Measurements from ENCODE around the gene RASD2.

The RASD2 gene

GRCh38 chr22:35582218-35582860 lies 41.7 kb downstream of the RASD2 start:
- Histone ChIP-seq H3K27me3 (ENCODE audit: control insufficient read depth, insufficient read depth, low read length) (no peaks in the 10 kb centered on the region), H3K27ac (ENCODE audit: low read length) (no peak overlapping the region), H3K4me1 (ENCODE audit: control insufficient read depth, low read depth, low read length) (no peaks in the 10 kb centered on the region), H3K4me3 (ENCODE audit: low read length) (no peak overlapping the region), H3K9me3 (ENCODE audit: control insufficient read depth, low read depth, low read length) (no peaks in the 10 kb centered on the region), H3K9ac (ENCODE audit: low read length) (no peak overlapping the region), H3K36me3 (ENCODE audit: control insufficient read depth, low read depth, low read length) (no peaks in the 10 kb centered on the region)

GRCh38 chr22:35582861-35583670 lies 42.4 kb downstream of the RASD2 start:
- Histone ChIP-seq H3K4me3 (ENCODE audit: low read length) (no peak overlapping the region), H3K27ac (ENCODE audit: low read length) (no peak overlapping the region), H3K27me3 (ENCODE audit: control insufficient read depth, insufficient read depth, low read length) (no peaks in the 10 kb centered on the region), H3K4me1 (ENCODE audit: control insufficient read depth, low read depth, low read length) (no peaks in the 10 kb centered on the region), H3K36me3 (ENCODE audit: control insufficient read depth, low read depth, low read length) (no peaks in the 10 kb centered on the region), H3K9ac (ENCODE audit: low read length) (no peak overlapping the region), H3K9me3 (ENCODE audit: control insufficient read depth, low read depth, low read length) (no peaks in the 10 kb centered on the region)

DNA sequence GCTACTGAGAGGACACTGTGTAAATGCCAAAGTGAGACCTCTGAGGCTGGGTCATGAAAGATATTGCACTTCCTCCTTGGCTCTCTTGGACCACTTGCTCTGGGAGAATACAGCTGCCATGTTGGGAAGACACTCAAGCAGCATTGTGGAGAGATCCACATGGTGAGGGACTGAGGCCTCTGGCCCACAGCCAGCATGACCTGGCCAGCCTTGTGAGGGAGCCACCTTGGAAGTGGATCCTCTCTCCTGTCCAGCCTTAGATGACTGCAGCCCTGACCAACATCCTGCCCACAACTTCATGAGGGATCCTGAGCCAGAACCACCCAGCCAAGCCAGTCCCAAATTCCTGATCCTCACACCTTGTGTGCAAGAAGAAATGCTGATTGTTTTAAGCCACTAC lies 46.1 kb downstream of the RASD2 start:
- Histone ChIP-seq H3K27me3 (ENCODE audit: control insufficient read depth, insufficient read depth, low read length) (no peaks in the 10 kb centered on the region), H3K4me1 (ENCODE audit: control insufficient read depth, low read depth, low read length) (no peaks in the 10 kb centered on the region)

DNA sequence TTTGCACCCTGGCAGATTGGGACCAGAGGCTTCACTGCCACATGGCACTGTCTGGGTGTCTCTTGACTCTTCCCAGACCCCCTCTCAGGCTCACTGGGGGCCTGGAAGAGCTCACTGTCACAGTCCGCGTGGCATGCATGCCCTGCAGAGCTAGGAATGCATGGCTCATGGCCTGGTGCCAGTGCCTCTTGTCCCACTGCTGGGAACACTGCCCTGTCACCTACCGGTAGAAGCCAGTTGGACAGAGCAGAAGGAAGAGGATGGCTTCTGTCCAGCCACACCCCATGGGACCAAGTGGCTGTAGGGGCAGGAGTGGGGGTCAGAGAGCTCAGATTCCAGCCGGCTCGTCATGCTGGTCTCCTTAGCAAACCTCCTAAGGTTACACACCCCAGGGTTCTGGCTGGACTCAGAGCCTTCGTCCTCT lies 46.8 kb downstream of the RASD2 start:
- Histone ChIP-seq H3K4me3 (ENCODE audit: low read length) (no peak overlapping the region), H3K4me1 (ENCODE audit: control insufficient read depth, low read depth, low read length) (no peaks in the 10 kb centered on the region), H3K27me3 (ENCODE audit: control insufficient read depth, insufficient read depth, low read length) (no peaks in the 10 kb centered on the region), H3K9ac (ENCODE audit: low read length) (no peak overlapping the region), H3K27ac (ENCODE audit: low read length) (no peak overlapping the region), H3K9me3 (ENCODE audit: control insufficient read depth, low read depth, low read length) (no peaks in the 10 kb centered on the region), H3K36me3 (ENCODE audit: control insufficient read depth, low read depth, low read length) (no peaks in the 10 kb centered on the region)

More for the DNA sequence above, 46.1 kb downstream of the RASD2 start:
- H3K36me3 ChIP-seq (ENCODE audit: control insufficient read depth, low read depth, low read length), result no peaks in the 10 kb centered on the region
- H3K9me3 ChIP-seq (ENCODE audit: control insufficient read depth, low read depth, low read length), result no peaks in the 10 kb centered on the region
- H3K9ac ChIP-seq (ENCODE audit: low read length), result no peak overlapping the region
- H3K4me3 ChIP-seq (ENCODE audit: low read length), result no peak overlapping the region
- H3K27ac ChIP-seq (ENCODE audit: low read length), result no peak overlapping the region

GRCh38 chr22:35587896-35588295 lies 47.3 kb downstream of the RASD2 start:
- H3K4me3 ChIP-seq (ENCODE audit: low read length), result no peak overlapping the region
- no peaks in the 10 kb centered on the region for H3K9me3 ChIP-seq (ENCODE audit: control insufficient read depth, low read depth, low read length)
- H3K4me1 ChIP-seq (ENCODE audit: control insufficient read depth, low read depth, low read length), result no peaks in the 10 kb centered on the region
- no peak overlapping the region for H3K9ac ChIP-seq (ENCODE audit: low read length)
- H3K36me3 ChIP-seq (ENCODE audit: control insufficient read depth, low read depth, low read length), result no peaks in the 10 kb centered on the region
- H3K27ac ChIP-seq (ENCODE audit: low read length), result no peak overlapping the region
- no peaks in the 10 kb centered on the region for H3K27me3 ChIP-seq (ENCODE audit: control insufficient read depth, insufficient read depth, low read length)

DNA sequence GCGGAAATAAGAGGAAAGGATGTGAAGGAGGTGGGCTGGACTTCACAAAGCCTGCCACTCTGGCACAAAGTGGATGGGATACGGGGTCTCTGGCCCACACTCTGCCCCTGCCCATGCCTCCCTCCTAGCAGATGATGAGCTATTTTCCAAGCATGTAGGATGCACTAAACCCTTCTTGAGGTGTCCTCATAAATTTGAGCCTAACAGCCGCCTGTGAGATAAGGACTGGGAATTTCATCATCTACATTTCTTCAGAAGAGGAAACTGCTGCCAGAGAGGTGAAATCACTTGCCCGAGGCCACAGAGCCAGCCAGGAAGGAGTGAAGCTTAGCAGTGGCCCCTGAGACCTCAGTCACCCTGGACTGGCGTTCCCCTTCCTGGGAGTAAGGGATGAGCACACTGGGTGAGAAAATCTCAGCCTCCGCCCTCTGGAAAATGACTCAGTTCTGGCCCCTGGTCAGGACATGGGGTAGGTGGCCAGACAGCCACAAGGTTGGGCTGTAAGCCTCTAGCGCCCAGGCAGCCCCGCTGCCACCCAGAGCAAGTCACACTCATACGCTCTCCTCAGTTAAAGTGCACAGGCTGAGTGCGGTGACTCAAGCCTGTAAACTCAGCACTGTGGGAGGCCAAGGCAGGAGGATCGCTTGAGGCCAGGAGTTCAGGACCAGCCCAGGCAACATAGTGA lies 48.6 kb downstream of the RASD2 start:
- no peaks in the 10 kb centered on the region for H3K36me3 ChIP-seq (ENCODE audit: control insufficient read depth, low read depth, low read length)
- H3K4me3 ChIP-seq (ENCODE audit: low read length), result no peak overlapping the region
- H3K27me3 ChIP-seq (ENCODE audit: control insufficient read depth, insufficient read depth, low read length), result no peaks in the 10 kb centered on the region
- H3K9ac ChIP-seq (ENCODE audit: low read length), result no peak overlapping the region
- no peaks in the 10 kb centered on the region for H3K9me3 ChIP-seq (ENCODE audit: control insufficient read depth, low read depth, low read length)
- no peak overlapping the region for H3K27ac ChIP-seq (ENCODE audit: low read length)
- H3K4me1 ChIP-seq (ENCODE audit: control insufficient read depth, low read depth, low read length), result no peaks in the 10 kb centered on the region

- H3K27ac ChIP-seq (ENCODE audit: low read length), result no peak overlapping the region
- H3K36me3 ChIP-seq (ENCODE audit: control insufficient read depth, low read depth, low read length), result no peaks in the 10 kb centered on the region
- H3K27me3 ChIP-seq (ENCODE audit: control insufficient read depth, insufficient read depth, low read length), result no peaks in the 10 kb centered on the region
- H3K4me1 ChIP-seq (ENCODE audit: control insufficient read depth, low read depth, low read length), result no peaks in the 10 kb centered on the region
- H3K4me3 ChIP-seq (ENCODE audit: low read length), result no peak overlapping the region
- H3K9ac ChIP-seq (ENCODE audit: low read length), result no peak overlapping the region
- H3K9me3 ChIP-seq (ENCODE audit: control insufficient read depth, low read depth, low read length), result no peaks in the 10 kb centered on the region
Observed at GRCh38 chr22:35589756-35590093, 49.1 kb downstream of the RASD2 start.

GRCh38 chr22:35590634-35591295 lies 50.1 kb downstream of the RASD2 start:
- Histone ChIP-seq H3K36me3 (ENCODE audit: control insufficient read depth, low read depth, low read length) (no peaks in the 10 kb centered on the region), H3K27ac (ENCODE audit: low read length) (no peak overlapping the region), H3K9ac (ENCODE audit: low read length) (no peak overlapping the region), H3K4me3 (ENCODE audit: low read length) (no peak overlapping the region), H3K4me1 (ENCODE audit: control insufficient read depth, low read depth, low read length) (no peaks in the 10 kb centered on the region), H3K27me3 (ENCODE audit: control insufficient read depth, insufficient read depth, low read length) (no peaks in the 10 kb centered on the region), H3K9me3 (ENCODE audit: control insufficient read depth, low read depth, low read length) (no peaks in the 10 kb centered on the region)

- H3K9ac ChIP-seq (ENCODE audit: low read length), result no peak overlapping the region
- H3K27ac ChIP-seq (ENCODE audit: low read length), result no peak overlapping the region
- H3K4me3 ChIP-seq (ENCODE audit: low read length), result no peak overlapping the region
- H3K36me3 ChIP-seq (ENCODE audit: control insufficient read depth, low read depth, low read length), result no peaks in the 10 kb centered on the region
- no peaks in the 10 kb centered on the region for H3K27me3 ChIP-seq (ENCODE audit: control insufficient read depth, insufficient read depth, low read length)
- no peaks in the 10 kb centered on the region for H3K9me3 ChIP-seq (ENCODE audit: control insufficient read depth, low read depth, low read length)
- no peaks in the 10 kb centered on the region for H3K4me1 ChIP-seq (ENCODE audit: control insufficient read depth, low read depth, low read length)
Observed at GRCh38 chr22:35591714-35592417, 51.2 kb downstream of the RASD2 start.

DNA sequence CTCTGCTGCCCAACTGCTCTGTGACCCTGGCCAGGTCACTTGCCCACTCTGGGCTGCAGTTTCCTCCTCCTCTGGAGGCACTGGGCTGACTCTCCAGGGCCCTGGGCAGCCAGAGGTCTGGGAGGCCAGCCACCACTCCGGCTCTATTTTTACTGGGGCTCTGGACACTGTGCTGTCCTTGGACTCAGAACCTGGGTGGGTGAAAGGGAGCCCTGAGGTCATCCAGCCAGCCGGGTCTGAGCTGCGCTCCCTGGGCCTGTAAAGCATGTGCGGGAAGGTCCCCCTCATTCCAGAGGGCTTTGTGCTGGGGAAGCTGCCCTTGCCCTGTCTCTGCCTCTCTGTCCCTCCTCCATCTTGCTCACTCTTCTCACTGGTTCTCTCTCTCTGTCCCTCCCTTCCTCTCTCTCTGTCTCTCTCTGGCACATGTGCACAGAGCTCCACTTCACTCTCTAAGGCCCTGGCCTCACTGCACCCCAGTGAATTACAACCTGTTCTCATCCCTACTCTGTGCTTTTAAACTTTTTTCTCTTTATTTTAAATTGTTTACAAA lies 51.9 kb downstream of the RASD2 start:
- H3K36me3 ChIP-seq (ENCODE audit: control insufficient read depth, low read depth, low read length), result no peaks in the 10 kb centered on the region
- H3K27ac ChIP-seq (ENCODE audit: low read length), result no peak overlapping the region
- H3K27me3 ChIP-seq (ENCODE audit: control insufficient read depth, insufficient read depth, low read length), result no peaks in the 10 kb centered on the region
- H3K4me3 ChIP-seq (ENCODE audit: low read length), result no peak overlapping the region
- no peak overlapping the region for H3K9ac ChIP-seq (ENCODE audit: low read length)
- H3K9me3 ChIP-seq (ENCODE audit: control insufficient read depth, low read depth, low read length), result no peaks in the 10 kb centered on the region
- H3K4me1 ChIP-seq (ENCODE audit: control insufficient read depth, low read depth, low read length), result no peaks in the 10 kb centered on the region

Measured in iPS-18a (cell line).